Measurements from ENCODE around the gene TMEM101. TPM values are rescaled to one million over a fixed set of nuclear protein-coding genes. Genes with fewer than 3 reads are reported as not detected.

The TMEM101 gene
- total and polyA plus RNA-seq, 2 experiments from 2014 or later, result 25.0 to 45.4 TPM

GRCh38 chr17:44002141-44002848, 12.5 kb downstream of the TMEM101 start:
- Histone ChIP-seq H4K20me1 (ENCODE audit: insufficient read depth) (no peaks in the 10 kb centered on the region), H2AFZ (0 out of 2 replicates have a peak overlapping the region, but pooled peaks have one; percentile 10), H3K4me3 (no peak overlapping the region), H3K4me2 (ENCODE audit: unreplicated experiment) (no peak overlapping the region), H3K27ac (peak overlapping the region; percentile 22; the same call in 1 of the 2 replicates), H3K27me3 (replicated peaks; ENCODE audit: insufficient read depth) (no peaks in the 10 kb centered on the region), H3K4me1 (ENCODE audit: insufficient read depth) (peaks cover 10% of the 10 kb centered on the region), H3K9me3 (ENCODE audit: low read depth) (no peaks in the 10 kb centered on the region), H3K36me3 (ENCODE audit: low read depth) (no peaks in the 10 kb centered on the region), H3K9ac (no peak overlapping the region), H3K79me2 (ENCODE audit: insufficient read depth) (no peaks in the 10 kb centered on the region), H3K9me2 (ENCODE audit: insufficient read depth) (no peaks in the 10 kb centered on the region), H3F3A (ENCODE audit: insufficient read depth) (peaks cover 12% of the 10 kb centered on the region)
- in situ Hi-C loops (cut with MboI), result no loop called here
- no peak for TF ChIP-seq EZH2phosphoT487 (IDR thresholded peaks at IDR 0.05; ENCODE audit: insufficient read depth, low read depth)
- TF ChIP-seq EZH2 (IDR thresholded peaks at IDR 0.05; ENCODE audit: insufficient read depth, poor library complexity, severe bottlenecking), result no peak
- peak; percentile 92 for DNase-seq
- 53 to 59% methylated on average over 9 of the region's 9 CpGs for WGBS, 2 experiments (ENCODE audit: low coverage in 1 of 2, low lambda C conversion rate in 2 of 2, missing lambda C conversion rate in 2 of 2)

- Histone ChIP-seq H2AFZ (no peak overlapping the region), H3F3A (ENCODE audit: insufficient read depth) (peaks cover 12% of the 10 kb centered on the region), H3K9ac (no peak overlapping the region), H3K36me3 (ENCODE audit: low read depth) (no peaks in the 10 kb centered on the region), H3K79me2 (ENCODE audit: insufficient read depth) (no peaks in the 10 kb centered on the region), H3K4me3 (no peak overlapping the region), H4K20me1 (ENCODE audit: insufficient read depth) (no peaks in the 10 kb centered on the region), H3K27ac (no peak overlapping the region), H3K27me3 (replicated peaks; ENCODE audit: insufficient read depth) (no peaks in the 10 kb centered on the region), H3K4me2 (ENCODE audit: unreplicated experiment) (no peak overlapping the region), H3K9me2 (ENCODE audit: insufficient read depth) (no peaks in the 10 kb centered on the region), H3K9me3 (ENCODE audit: low read depth) (no peaks in the 10 kb centered on the region), H3K4me1 (ENCODE audit: insufficient read depth) (peaks cover 10% of the 10 kb centered on the region)
- in situ Hi-C loops (cut with MboI), result no loop called here
- TF ChIP-seq EZH2 (IDR thresholded peaks at IDR 0.05; ENCODE audit: insufficient read depth, poor library complexity, severe bottlenecking) (no peak), EZH2phosphoT487 (IDR thresholded peaks at IDR 0.05; ENCODE audit: insufficient read depth, low read depth) (no peak)
- WGBS, 2 experiments (ENCODE audit: low coverage in 1 of 2, low lambda C conversion rate in 2 of 2, missing lambda C conversion rate in 2 of 2), result 100% methylated on average over 2 of the region's 2 CpGs
- peak; percentile 11 for DNase-seq
Observed at GRCh38 chr17:44001461-44001920, 13.3 kb downstream of the TMEM101 start.

GRCh38 chr17:44000871-44001460, 13.8 kb downstream of the TMEM101 start:
- no peak overlapping the region for H2AFZ ChIP-seq
- H3F3A ChIP-seq (ENCODE audit: insufficient read depth), result peaks cover 12% of the 10 kb centered on the region
- H3K4me2 ChIP-seq (ENCODE audit: unreplicated experiment), result no peak overlapping the region
- no peaks in the 10 kb centered on the region for H3K36me3 ChIP-seq (ENCODE audit: low read depth)
- H3K9me2 ChIP-seq (ENCODE audit: insufficient read depth), result no peaks in the 10 kb centered on the region
- H4K20me1 ChIP-seq (ENCODE audit: insufficient read depth), result no peaks in the 10 kb centered on the region
- WGBS, 2 experiments (ENCODE audit: low coverage in 1 of 2, low lambda C conversion rate in 2 of 2, missing lambda C conversion rate in 2 of 2), result 72 to 75% methylated on average over 6 of the region's 6 CpGs
- in situ Hi-C loops (cut with MboI), result no loop called here
- no peak overlapping the region for H3K9ac ChIP-seq
- H3K79me2 ChIP-seq (ENCODE audit: insufficient read depth), result no peaks in the 10 kb centered on the region
- no peak for TF ChIP-seq EZH2 (IDR thresholded peaks at IDR 0.05; ENCODE audit: insufficient read depth, poor library complexity, severe bottlenecking)
- TF ChIP-seq EZH2phosphoT487 (IDR thresholded peaks at IDR 0.05; ENCODE audit: insufficient read depth, low read depth), result no peak
- DNase-seq, result no peak
- H3K9me3 ChIP-seq (ENCODE audit: low read depth), result no peaks in the 10 kb centered on the region
- H3K27ac ChIP-seq, result no peak overlapping the region
- H3K4me1 ChIP-seq (ENCODE audit: insufficient read depth), result peaks cover 10% of the 10 kb centered on the region
- no peak overlapping the region for H3K4me3 ChIP-seq
- no peaks in the 10 kb centered on the region for H3K27me3 ChIP-seq (replicated peaks; ENCODE audit: insufficient read depth)

- no peak for TF ChIP-seq EZH2 (IDR thresholded peaks at IDR 0.05; ENCODE audit: insufficient read depth, poor library complexity, severe bottlenecking)
- TF ChIP-seq EZH2phosphoT487 (IDR thresholded peaks at IDR 0.05; ENCODE audit: insufficient read depth, low read depth), result no peak
- Histone ChIP-seq H3K9ac (no peak overlapping the region), H3F3A (ENCODE audit: insufficient read depth) (peaks cover 12% of the 10 kb centered on the region), H3K4me1 (ENCODE audit: insufficient read depth) (peaks cover 10% of the 10 kb centered on the region), H3K27ac (no peak overlapping the region), H3K9me2 (ENCODE audit: insufficient read depth) (no peaks in the 10 kb centered on the region), H2AFZ (no peak overlapping the region), H3K79me2 (ENCODE audit: insufficient read depth) (no peaks in the 10 kb centered on the region), H3K4me2 (ENCODE audit: unreplicated experiment) (no peak overlapping the region), H3K27me3 (replicated peaks; ENCODE audit: insufficient read depth) (no peaks in the 10 kb centered on the region), H4K20me1 (ENCODE audit: insufficient read depth) (no peaks in the 10 kb centered on the region), H3K9me3 (ENCODE audit: low read depth) (no peaks in the 10 kb centered on the region), H3K36me3 (ENCODE audit: low read depth) (no peaks in the 10 kb centered on the region), H3K4me3 (no peak overlapping the region)
- in situ Hi-C loops (cut with MboI), result no loop called here
- peak; percentile 46 for DNase-seq
- WGBS, 2 experiments (ENCODE audit: low coverage in 1 of 2, low lambda C conversion rate in 2 of 2, missing lambda C conversion rate in 2 of 2), result 69 to 81% methylated on average over 11 to 12 of the region's 12 CpGs
Observed at GRCh38 chr17:44000141-44000860, 14.5 kb downstream of the TMEM101 start.
